IMR-90 (cell line): ENCODE measurements around the gene PGF.

Source experiments
- BHLHE40 ChIP-seq: fragments of 150-350 bp; IDR thresholded peaks from 2 replicates; pipeline ENCODE4 v1.6.1; 2016; ENCODE audit warnings: mild to moderate bottlenecking, low read depth, low read length
- CEBPB ChIP-seq: IDR thresholded peaks from 2 replicates; pipeline ENCODE4 v1.6.1; 2012; ENCODE audit warnings: low read depth, low read length, improper control_type of control experiment
- CHD1 ChIP-seq: IDR thresholded peaks from 2 replicates; pipeline ENCODE4 v1.6.1; 2012; ENCODE audit warnings: low read depth, low read length, improper control_type of control experiment
- CTCF ChIP-seq: conservative IDR thresholded peaks from 2 replicates; pipeline ENCODE4 v1.5.1; 2012; ENCODE audit warnings: mild to moderate bottlenecking, low read depth, low read length, improper control_type of control experiment
- MAFK ChIP-seq: IDR thresholded peaks from 2 replicates; pipeline ENCODE4 v1.6.1; 2012; ENCODE audit warnings: low read depth, low read length, improper control_type of control experiment
- MXI1 ChIP-seq: IDR thresholded peaks from 2 replicates; pipeline ENCODE4 v1.6.1; 2012; ENCODE audit warnings: low read depth, mild to moderate bottlenecking, low read length, moderate library complexity, borderline replicate concordance
- POLR2A ChIP-seq: IDR thresholded peaks from 2 replicates; pipeline ENCODE4 v1.6.1; 2012; ENCODE audit warnings: mild to moderate bottlenecking, low read depth, low read length
- RAD21 ChIP-seq: IDR thresholded peaks from 2 replicates; pipeline ENCODE4 v1.6.1; 2012; ENCODE audit warnings: low read length, improper control_type of control experiment
- RFX5 ChIP-seq: IDR thresholded peaks from 2 replicates; pipeline ENCODE4 v1.8.0; 2012; ENCODE audit warnings: low read depth, mild to moderate bottlenecking, low read length, moderate library complexity
- SMC3 ChIP-seq: fragments of 150-350 bp; IDR thresholded peaks from 2 replicates; pipeline ENCODE4 v1.6.1; 2016; ENCODE audit warnings: low read depth, mild to moderate bottlenecking, antibody characterized with exemption, low read length, moderate library complexity
- USF2 ChIP-seq: fragments of 150-350 bp; IDR thresholded peaks from 2 replicates; pipeline ENCODE4 v1.6.1; 2017; ENCODE audit warnings: mild to moderate bottlenecking, antibody characterized with exemption, low read length, low read depth

- no peak for TF ChIP-seq POLR2A
- TF ChIP-seq CTCF, result no peak
- TF ChIP-seq BHLHE40, result no peak
- TF ChIP-seq MXI1, result no peak
- TF ChIP-seq CEBPB, result no peak
- TF ChIP-seq RFX5, result no peak
- no peak for TF ChIP-seq RAD21
- no peak for TF ChIP-seq SMC3
- TF ChIP-seq CHD1, result no peak
- TF ChIP-seq USF2, result no peak
- TF ChIP-seq MAFK, result no peak
These were observed 3.8 kb downstream of the PGF start for GRCh38 chr14:74951443-74952179.
